ENCODE data around the gene CDYL2.

CDYL2 gene

GRCh38 chr16:80592273-80592672 lies 212.1 kb downstream of the CDYL2 start:
- no peak for DNase-seq (ENCODE audit: low spot score)

- no peak for DNase-seq (ENCODE audit: low spot score)
Observed at GRCh38 chr16:80591071-80591915, 213.1 kb downstream of the CDYL2 start.

GRCh38 chr16:80587071-80587470 lies 217.3 kb downstream of the CDYL2 start:
- DNase-seq (ENCODE audit: low spot score), result no peak

- DNase-seq (ENCODE audit: low spot score), result no peak
Observed at GRCh38 chr16:80586476-80586875, 217.9 kb downstream of the CDYL2 start.

GRCh38 chr16:80585764-80586163 lies 218.6 kb downstream of the CDYL2 start:
- no peak for DNase-seq (ENCODE audit: low spot score)

- DNase-seq (ENCODE audit: low spot score), result peak; percentile 53
Observed at GRCh38 chr16:80583466-80583865, 220.9 kb downstream of the CDYL2 start.

- peak; percentile 34 for DNase-seq (ENCODE audit: low spot score)
Observed at GRCh38 chr16:80580109-80580832, 224.1 kb downstream of the CDYL2 start.

GRCh38 chr16:80577485-80578280 lies 226.7 kb downstream of the CDYL2 start:
- DNase-seq (ENCODE audit: low spot score), result no peak

- DNase-seq (ENCODE audit: low spot score), result no peak
Observed at GRCh38 chr16:80576343-80576912, 228.0 kb downstream of the CDYL2 start.

- no peak for DNase-seq (ENCODE audit: low spot score)
Observed at GRCh38 chr16:80573700-80574120, 230.7 kb downstream of the CDYL2 start.

- DNase-seq (ENCODE audit: low spot score), result peak; percentile 43
Observed at GRCh38 chr16:80570106-80570478, 234.3 kb downstream of the CDYL2 start.

GRCh38 chr16:80569440-80570105 lies 234.8 kb downstream of the CDYL2 start:
- peak; percentile 44 for DNase-seq (ENCODE audit: low spot score)

- no peak for DNase-seq (ENCODE audit: low spot score)
Observed at GRCh38 chr16:80564394-80564793, 240.0 kb downstream of the CDYL2 start.

- no peak for DNase-seq (ENCODE audit: low spot score)
Observed at GRCh38 chr16:80563066-80563465, 241.3 kb downstream of the CDYL2 start.

GRCh38 chr16:80559369-80559768 lies 245.0 kb downstream of the CDYL2 start:
- DNase-seq (ENCODE audit: low spot score), result no peak

GRCh38 chr16:80557037-80557436 lies 247.4 kb downstream of the CDYL2 start:
- no peak for DNase-seq (ENCODE audit: low spot score)

GRCh38 chr16:80556481-80556880 lies 247.9 kb downstream of the CDYL2 start:
- DNase-seq (ENCODE audit: low spot score), result no peak

- DNase-seq (ENCODE audit: low spot score), result no peak
Observed at GRCh38 chr16:80554033-80554432, 250.4 kb downstream of the CDYL2 start.

GRCh38 chr16:80552277-80552676 lies 252.1 kb downstream of the CDYL2 start:
- DNase-seq (ENCODE audit: low spot score), result no peak

Measured in AG08396 (cell line).